Smooth muscle cell (in vitro differentiated cells): Measurements from ENCODE around the gene CTNNAL1. TPM values are rescaled to one million over a fixed set of nuclear protein-coding genes. Genes with fewer than 3 reads are reported as not detected.

Source experiments
- DNase-seq: peaks from one replicate; lab custom pipeline; 2025; ENCODE audit not compliant: unreplicated experiment; lab: John Stamatoyannopoulos, UW
- H2AFZ ChIP-seq: fragments of 200-600 bp; sonication (generic); 2 replicates; pipeline ENCODE4 v1.6.0; 2016; ENCODE audit warnings: antibody characterized with exemption, low read depth, mild to moderate bottlenecking
- H3F3A ChIP-seq: fragments of 200-600 bp; sonication (generic); 2 replicates; pipeline ENCODE4 v1.6.0; 2017; ENCODE audit warnings: antibody characterized with exemption, low read depth
- H3K27ac ChIP-seq: fragments of 200-600 bp; sonication (generic); 2 replicates; pipeline ENCODE4 v1.5.1; 2016; ENCODE audit warnings: low read depth, mild to moderate bottlenecking
- H3K27me3 ChIP-seq: fragments of 200-600 bp; sonication (generic); 2 replicates; pipeline ENCODE4 v1.6.1; 2016; ENCODE audit warnings: low read depth, mild to moderate bottlenecking
- H3K36me3 ChIP-seq: fragments of 200-600 bp; sonication (generic); 2 replicates; pipeline ENCODE4 v1.5.1; 2016; ENCODE audit warnings: low read depth
- H3K4me1 ChIP-seq: fragments of 200-600 bp; sonication (generic); 2 replicates; pipeline ENCODE4 v1.5.1; 2016; ENCODE audit warnings: low read depth
- H3K4me2 ChIP-seq: fragments of 200-600 bp; sonication (generic); 2 replicates; pipeline ENCODE4 v1.6.0; 2016; ENCODE audit warnings: mild to moderate bottlenecking
- H3K4me3 ChIP-seq: fragments of 200-600 bp; sonication (generic); 2 replicates; pipeline ENCODE4 v1.5.1; 2016; ENCODE audit warnings: mild to moderate bottlenecking
- H3K79me2 ChIP-seq: fragments of 200-600 bp; sonication (generic); 2 replicates; pipeline ENCODE4 v1.6.0; 2016; ENCODE audit warnings: low read depth, mild to moderate bottlenecking
- H3K9ac ChIP-seq: fragments of 200-600 bp; sonication (generic); 2 replicates; pipeline ENCODE4 v1.6.0; 2016; ENCODE audit warnings: low read depth
- H3K9me3 ChIP-seq: fragments of 200-600 bp; sonication (generic); replicated peaks from 2 replicates; pipeline ENCODE4 v1.5.1; 2016; ENCODE audit warnings: low read depth
- H4K20me1 ChIP-seq: fragments of 200-600 bp; sonication (generic); 2 replicates; pipeline ENCODE4 v1.6.0; 2016; ENCODE audit warnings: low read depth
- WGBS: methylation state at CpG from one replicate; pipeline ENCODE4 v1.1.7; 2016; ENCODE audit warnings: low lambda C conversion rate; 5-methylcytosine and 5-hydroxymethylcytosine counted together
- polyA plus RNA-seq: library from polyadenylated mRNA; unstranded; fragments of >200 nt; fragmentation: Nextera tagmentation; extraction: Ambion mirVana; gene quantifications from 2 replicates; pipeline ENCODE4 v1.2.1, GENCODE V29; 2016
- total RNA-seq: library from RNA; depleted of rRNA; stranded (reverse); fragments of >200 nt; gene quantifications from 2 replicates; pipeline ENCODE4 v1.2.3, GENCODE V29; 2014
- TF ChIP-seq, protein P1 (sequence below): fragments of 200-600 bp; sonication (generic); IDR thresholded peaks from 2 replicates; pipeline ENCODE4 v1.5.1; 2017; ENCODE audit warnings: borderline replicate concordance, mild to moderate bottlenecking, antibody characterized with exemption; ENCODE audit not compliant: insufficient read depth, poor library complexity, severe bottlenecking

The CTNNAL1 gene
- total and polyA plus RNA-seq, 2 experiments from 2014 or later, result 27.4 to 33.5 TPM

DNA sequence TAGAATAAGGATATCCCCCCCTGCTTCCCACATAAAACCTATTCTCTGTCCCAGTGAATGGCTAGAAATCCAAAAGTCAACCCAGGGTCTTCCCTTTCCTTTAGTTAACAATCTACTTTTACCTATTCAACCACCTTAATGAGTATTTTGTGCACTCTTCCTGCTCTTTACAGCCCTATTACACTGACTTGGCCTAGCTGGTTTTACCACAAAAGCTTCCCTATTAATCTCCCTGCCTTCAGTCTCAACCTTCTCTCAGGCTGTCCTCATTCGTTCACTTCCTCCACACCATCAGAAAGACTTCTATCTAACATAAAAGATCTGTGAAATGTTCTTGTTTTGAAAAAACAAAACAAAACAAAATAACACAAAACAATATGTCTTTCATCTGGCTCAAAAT is 16.2 kb downstream of the CTNNAL1 start:
- Histone ChIP-seq H2AFZ (no peak overlapping the region), H3K9me3 (no peaks in the 10 kb centered on the region), H3K36me3 (no peaks in the 10 kb centered on the region), H3K79me2 (peaks cover 3% of the 10 kb centered on the region), H3K4me3 (no peak overlapping the region), H4K20me1 (peaks cover 19% of the 10 kb centered on the region), H3K4me2 (no peak overlapping the region), H3K27ac (no peak overlapping the region), H3K27me3 (no peaks in the 10 kb centered on the region), H3F3A (no peaks in the 10 kb centered on the region), H3K4me1 (no peaks in the 10 kb centered on the region), H3K9ac (no peak overlapping the region)
- TF ChIP-seq, protein P1, sequence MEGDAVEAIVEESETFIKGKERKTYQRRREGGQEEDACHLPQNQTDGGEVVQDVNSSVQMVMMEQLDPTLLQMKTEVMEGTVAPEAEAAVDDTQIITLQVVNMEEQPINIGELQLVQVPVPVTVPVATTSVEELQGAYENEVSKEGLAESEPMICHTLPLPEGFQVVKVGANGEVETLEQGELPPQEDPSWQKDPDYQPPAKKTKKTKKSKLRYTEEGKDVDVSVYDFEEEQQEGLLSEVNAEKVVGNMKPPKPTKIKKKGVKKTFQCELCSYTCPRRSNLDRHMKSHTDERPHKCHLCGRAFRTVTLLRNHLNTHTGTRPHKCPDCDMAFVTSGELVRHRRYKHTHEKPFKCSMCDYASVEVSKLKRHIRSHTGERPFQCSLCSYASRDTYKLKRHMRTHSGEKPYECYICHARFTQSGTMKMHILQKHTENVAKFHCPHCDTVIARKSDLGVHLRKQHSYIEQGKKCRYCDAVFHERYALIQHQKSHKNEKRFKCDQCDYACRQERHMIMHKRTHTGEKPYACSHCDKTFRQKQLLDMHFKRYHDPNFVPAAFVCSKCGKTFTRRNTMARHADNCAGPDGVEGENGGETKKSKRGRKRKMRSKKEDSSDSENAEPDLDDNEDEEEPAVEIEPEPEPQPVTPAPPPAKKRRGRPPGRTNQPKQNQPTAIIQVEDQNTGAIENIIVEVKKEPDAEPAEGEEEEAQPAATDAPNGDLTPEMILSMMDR, result no peak
- DNase-seq, result no peak
- WGBS, result 78% methylated on average over 1 of the region's 1 CpG

DNA sequence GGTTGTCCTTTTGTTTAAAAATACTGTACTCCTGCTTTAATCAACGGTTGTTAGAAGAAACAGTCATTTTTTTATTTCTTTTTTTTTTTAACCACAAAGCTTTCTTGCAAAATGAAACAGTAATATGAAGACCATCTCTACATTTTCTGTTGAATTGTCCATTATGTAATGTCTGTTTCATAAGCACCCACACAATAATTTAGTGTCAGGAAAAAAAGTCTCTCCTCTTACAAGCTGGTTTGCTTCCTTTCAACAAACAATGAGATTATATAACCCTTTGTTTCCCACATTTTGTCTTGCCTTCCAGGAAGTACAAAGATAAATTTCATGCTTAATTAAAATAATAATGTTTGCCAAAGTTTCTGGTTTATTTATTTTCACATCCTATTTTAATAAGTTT is 16.7 kb downstream of the CTNNAL1 start:
- no peaks in the 10 kb centered on the region for H3K9me3 ChIP-seq
- 97% methylated on average over 1 of the region's 1 CpG for WGBS
- no peak overlapping the region for H3K9ac ChIP-seq
- TF ChIP-seq, protein P1, result no peak
- H3F3A ChIP-seq, result no peaks in the 10 kb centered on the region
- no peak overlapping the region for H2AFZ ChIP-seq
- peaks cover 19% of the 10 kb centered on the region for H4K20me1 ChIP-seq
- no peak for DNase-seq
- no peaks in the 10 kb centered on the region for H3K4me1 ChIP-seq
- H3K4me2 ChIP-seq, result no peak overlapping the region
- no peak overlapping the region for H3K27ac ChIP-seq
- H3K36me3 ChIP-seq, result no peaks in the 10 kb centered on the region
- no peak overlapping the region for H3K4me3 ChIP-seq
- no peaks in the 10 kb centered on the region for H3K27me3 ChIP-seq
- H3K79me2 ChIP-seq, result peaks cover 3% of the 10 kb centered on the region

DNA sequence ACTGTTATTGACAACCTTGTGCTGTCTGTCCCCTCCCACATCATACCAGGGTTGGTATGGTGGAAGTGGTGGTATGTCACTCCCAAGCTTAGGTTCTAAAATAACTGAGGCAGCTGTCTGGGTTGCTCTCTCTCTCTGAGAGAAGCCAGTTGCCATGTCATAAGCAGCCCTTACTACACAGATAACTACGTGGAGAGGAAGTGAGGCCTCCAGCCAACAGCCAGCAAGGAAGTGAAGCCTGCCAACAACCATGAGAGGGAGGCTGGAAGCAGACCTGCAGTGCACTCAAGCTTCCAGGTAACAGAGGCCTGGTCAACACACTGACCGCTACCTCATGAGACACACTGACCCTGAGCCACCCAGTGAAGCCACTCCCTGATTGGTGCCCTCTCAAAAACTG is 18.6 kb downstream of the CTNNAL1 start:
- H3K9ac ChIP-seq, result no peak overlapping the region
- peaks cover 10% of the 10 kb centered on the region for H4K20me1 ChIP-seq
- H3K4me2 ChIP-seq, result no peak overlapping the region
- TF ChIP-seq, protein P1, result no peak
- peaks cover 3% of the 10 kb centered on the region for H3K36me3 ChIP-seq
- no peaks in the 10 kb centered on the region for H3K9me3 ChIP-seq
- H3F3A ChIP-seq, result no peaks in the 10 kb centered on the region
- no peak overlapping the region for H3K27ac ChIP-seq
- 68% methylated on average over 2 of the region's 2 CpGs for whole genome bisulfite sequencing
- no peak overlapping the region for H3K4me3 ChIP-seq
- no peak overlapping the region for H2AFZ ChIP-seq
- no peak for DNase-seq
- H3K27me3 ChIP-seq, result no peaks in the 10 kb centered on the region
- peaks cover 2% of the 10 kb centered on the region for H3K79me2 ChIP-seq
- no peaks in the 10 kb centered on the region for H3K4me1 ChIP-seq

DNA sequence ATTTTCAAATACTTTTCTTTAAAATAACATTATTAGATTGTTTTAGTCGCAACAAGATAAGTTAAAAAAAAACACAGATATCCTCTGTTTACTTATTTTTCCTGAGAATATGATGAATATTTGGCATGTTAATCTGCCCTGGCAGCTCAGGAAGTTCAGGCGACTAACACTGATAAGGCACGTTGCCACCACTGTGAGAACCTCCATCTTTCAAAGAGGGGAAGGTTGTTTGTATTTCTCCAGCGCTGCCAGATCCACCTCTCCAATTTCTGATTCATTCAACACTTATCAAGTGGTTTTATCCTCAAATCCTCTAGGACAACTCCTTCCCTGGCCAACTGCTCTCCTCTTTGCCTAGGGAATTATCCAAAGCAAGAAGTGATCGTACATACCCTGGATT is 21.8 kb downstream of the CTNNAL1 start:
- Histone ChIP-seq H3K27ac (no peak overlapping the region), H3K4me1 (no peaks in the 10 kb centered on the region), H3K36me3 (peaks cover 3% of the 10 kb centered on the region), H2AFZ (no peak overlapping the region), H3K9me3 (no peaks in the 10 kb centered on the region), H4K20me1 (no peaks in the 10 kb centered on the region), H3K4me3 (no peak overlapping the region), H3K4me2 (no peak overlapping the region), H3K79me2 (no peaks in the 10 kb centered on the region), H3K9ac (no peak overlapping the region), H3K27me3 (no peaks in the 10 kb centered on the region), H3F3A (no peaks in the 10 kb centered on the region)
- 66% methylated on average over 5 of the region's 5 CpGs for WGBS
- TF ChIP-seq, protein P1, result no peak
- no peak for DNase-seq
